GM11168 (cell line): ENCODE data around the gene SPRYD7.
"Not testable (repeated sequence)": the region's sequence is repeated elsewhere in the genome, so short reads cannot be mapped to it uniquely, and the experiment has no call there.

Experiments used
- in situ Hi-C: fragments of 300-500 bp; cut with MboI; formaldehyde crosslinking; loops from one replicate; pipeline ENCODE4 v1.12.0; 2022; ENCODE audit warnings: low sequenced_read_pairs; ENCODE audit not compliant: unreplicated experiment

SPRYD7 gene

GRCh38 chr13:49935171-49936074, 717 bp downstream of the SPRYD7 start:
- in situ Hi-C loops, result no loop called here

- in situ Hi-C loops, result no loop called here
Observed at GRCh38 chr13:49933511-49933910, 2.6 kb downstream of the SPRYD7 start.

- in situ Hi-C loops, result no loop called here
Observed at GRCh38 chr13:49932868-49933267, 3.3 kb downstream of the SPRYD7 start.

- in situ Hi-C loops, result no loop called here
Observed at GRCh38 chr13:49932066-49932465, 4.1 kb downstream of the SPRYD7 start.

- in situ Hi-C loops, result no loop called here
Observed at GRCh38 chr13:49927755-49928154, 8.4 kb downstream of the SPRYD7 start.

GRCh38 chr13:49925881-49926418, 10.2 kb downstream of the SPRYD7 start:
- in situ Hi-C loops, result no loop called here

GRCh38 chr13:49922301-49922700, 13.8 kb downstream of the SPRYD7 start:
- in situ Hi-C loops, result no loop called here

GRCh38 chr13:49920969-49921368, 15.2 kb downstream of the SPRYD7 start:
- in situ Hi-C loops, result not testable (repeated sequence)

- in situ Hi-C loops, result not testable (repeated sequence)
Observed at GRCh38 chr13:49918106-49918505, 18.0 kb downstream of the SPRYD7 start.

- in situ Hi-C loops, result no loop called here
Observed at GRCh38 chr13:49914947-49915346, 21.2 kb downstream of the SPRYD7 start.

GRCh38 chr13:49908637-49909036, 27.5 kb downstream of the SPRYD7 start:
- in situ Hi-C loops, result no loop called here

- in situ Hi-C loops, result no loop called here
Observed at GRCh38 chr13:49904729-49905456, 31.2 kb downstream of the SPRYD7 start.

GRCh38 chr13:49898792-49899191, 37.3 kb downstream of the SPRYD7 start:
- in situ Hi-C loops, result no loop called here

GRCh38 chr13:49897713-49898112, 38.4 kb downstream of the SPRYD7 start:
- in situ Hi-C loops, result no loop called here

- in situ Hi-C loops, result no loop called here
Observed at GRCh38 chr13:49895826-49896225, 40.3 kb downstream of the SPRYD7 start.

- in situ Hi-C loops, result no loop called here
Observed at GRCh38 chr13:49893591-49893990, 42.5 kb downstream of the SPRYD7 start.

GRCh38 chr13:49890376-49890775, 45.8 kb downstream of the SPRYD7 start:
- in situ Hi-C loops, result no loop called here

GRCh38 chr13:49878682-49879081, 57.5 kb downstream of the SPRYD7 start:
- in situ Hi-C loops, result no loop called here

- in situ Hi-C loops, result no loop called here
Observed at GRCh38 chr13:49877629-49878218, 58.4 kb downstream of the SPRYD7 start.

- in situ Hi-C loops, result no loop called here
Observed at GRCh38 chr13:49874430-49874829, 61.7 kb downstream of the SPRYD7 start.

GRCh38 chr13:49869519-49869918, 66.6 kb downstream of the SPRYD7 start:
- in situ Hi-C loops, result no loop called here
